ENCODE results near the gene SETDB2. TPM values are rescaled to one million over a fixed set of nuclear protein-coding genes. Genes with fewer than 3 reads are reported as not detected.

Gene SETDB2
- total and polyA plus RNA-seq, 2 of the 13 experiments (the other 11 are each of a cell fraction or from before 2014, with no cell fraction given): 8.1 to 8.7 TPM

DNA sequence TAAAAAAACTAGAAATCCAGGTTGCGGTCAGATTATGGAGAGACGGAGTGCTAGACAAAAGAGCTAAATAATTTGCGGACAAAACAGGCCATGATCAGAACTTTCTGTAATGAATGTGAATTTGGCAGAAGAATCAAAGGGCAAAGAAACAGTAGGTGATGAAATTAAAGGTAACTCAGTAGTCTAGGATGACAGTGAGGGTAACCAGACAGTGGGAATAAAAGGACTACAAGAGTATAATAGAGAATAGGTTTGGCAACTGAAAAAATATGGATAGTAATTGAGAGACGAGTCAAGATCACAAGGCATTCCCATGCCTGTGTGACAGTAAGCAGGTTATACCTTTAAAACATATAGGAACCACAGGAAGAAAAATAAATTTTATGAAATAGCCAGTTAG lies 36.1 kb upstream of the SETDB2 start:
- no peak overlapping the region for H3K27ac ChIP-seq (ENCODE audit: extremely low read length, insufficient read depth, low read length)
- DNase-seq (ENCODE audit: low spot score) (no peak), FAIRE-seq (no peak), ATAC-seq (no peak)
- no TSS peak for BruUV-seq (replicated peaks)
- no peaks in the 10 kb centered on the region for H3K27me3 ChIP-seq (ENCODE audit: control insufficient read depth in 1 of 2, insufficient read depth in 2 of 2, low read length in 2 of 2)
- no peaks in the 10 kb centered on the region for H3K36me3 ChIP-seq (replicated peaks in 1 of 2; ENCODE audit: control insufficient read depth in 1 of 2, insufficient read depth in 2 of 2, low read length in 2 of 2)
- intact Hi-C loops (cut with micrococcal nuclease; ENCODE audit: unreplicated experiment): no loop called here
- no peak overlapping the region for H3K4me3 ChIP-seq (replicated peaks in 1 of 3; ENCODE audit: insufficient read depth in 1 of 3, low read depth in 2 of 3, low read length in 3 of 3)
- in situ Hi-C loops (cut with HindIII; ENCODE audit: extremely low pct_ligation_motif_present, low pct_unique_long_range_greater_than_20kb): no loop called here
- no peak overlapping the region for H3K9ac ChIP-seq (ENCODE audit: insufficient read depth, low read depth, low read length)
- 73% methylated on average over 4 of the region's 4 CpGs for WGBS (ENCODE audit: low lambda C conversion rate)
- H3K9me3 ChIP-seq (ENCODE audit: low read length): no peaks in the 10 kb centered on the region
- H3K79me2 ChIP-seq (ENCODE audit: insufficient read depth, low read length): no peaks in the 10 kb centered on the region
- TF ChIP-seq HCFC1 (IDR thresholded peaks at IDR 0.05; ENCODE audit: low read depth, low read length): no peak
- TF ChIP-seq ISX (CRISPR knock-in tag; conservative IDR thresholded peaks at IDR 0.05): no peak
- H4K20me1 ChIP-seq (ENCODE audit: insufficient read depth, low read length): no peaks in the 10 kb centered on the region
- H3K4me2 ChIP-seq (ENCODE audit: low read depth, low read length): no peak overlapping the region
- ChIA-PET CTCF (ENCODE audit: low intra/inter-chr PET ratio, low total read pairs) (no interaction called here), POLR2A (no interaction called here)
- H3K4me1 ChIP-seq (ENCODE audit: insufficient read depth, low read length): no peaks in the 10 kb centered on the region
- no peak overlapping the region for H2AFZ ChIP-seq (ENCODE audit: low read length)

DNA sequence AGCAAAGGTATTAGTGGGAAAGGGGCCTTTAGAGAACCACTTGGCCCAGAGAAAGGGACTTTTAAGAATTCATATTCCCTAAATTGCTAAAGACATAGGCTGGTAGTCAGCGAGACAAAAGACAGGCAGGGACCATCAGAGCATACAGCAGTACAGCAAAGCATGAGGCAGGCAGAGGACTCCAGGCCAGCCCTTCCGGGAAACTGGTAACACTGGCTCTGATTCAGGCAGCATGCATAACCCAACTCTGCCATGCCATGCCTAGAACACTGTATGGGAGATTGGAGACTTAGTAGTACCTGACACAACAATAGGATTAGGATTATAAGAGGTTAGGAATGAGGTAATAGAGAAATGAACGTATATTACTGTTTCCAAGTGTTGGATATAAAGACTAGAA lies 35.1 kb upstream of the SETDB2 start:
- intact Hi-C loops (cut with micrococcal nuclease; ENCODE audit: unreplicated experiment): no loop called here
- Histone ChIP-seq H4K20me1 (ENCODE audit: insufficient read depth, low read length) (no peaks in the 10 kb centered on the region), H2AFZ (ENCODE audit: low read length) (no peak overlapping the region), H3K27me3 (ENCODE audit: control insufficient read depth in 1 of 2, insufficient read depth in 2 of 2, low read length in 2 of 2) (no peaks in the 10 kb centered on the region), H3K4me1 (ENCODE audit: insufficient read depth, low read length) (no peaks in the 10 kb centered on the region), H3K4me3 (replicated peaks in 1 of 3; ENCODE audit: insufficient read depth in 1 of 3, low read depth in 2 of 3, low read length in 3 of 3) (no peak overlapping the region), H3K9ac (ENCODE audit: insufficient read depth, low read depth, low read length) (no peak overlapping the region), H3K4me2 (ENCODE audit: low read depth, low read length) (no peak overlapping the region), H3K9me3 (ENCODE audit: low read length) (no peaks in the 10 kb centered on the region), H3K79me2 (ENCODE audit: insufficient read depth, low read length) (no peaks in the 10 kb centered on the region), H3K27ac (ENCODE audit: extremely low read length, insufficient read depth, low read length) (no peak overlapping the region), H3K36me3 (replicated peaks in 1 of 2; ENCODE audit: control insufficient read depth in 1 of 2, insufficient read depth in 2 of 2, low read length in 2 of 2) (no peaks in the 10 kb centered on the region)
- no peak for FAIRE-seq
- 79% methylated on average over 3 of the region's 3 CpGs for whole genome bisulfite sequencing (ENCODE audit: low lambda C conversion rate)
- DNase-seq (ENCODE audit: low spot score): no peak
- ChIA-PET CTCF (ENCODE audit: low intra/inter-chr PET ratio, low total read pairs) (no interaction called here), POLR2A (no interaction called here)
- in situ Hi-C loops (cut with HindIII; ENCODE audit: extremely low pct_ligation_motif_present, low pct_unique_long_range_greater_than_20kb): no loop called here
- ATAC-seq: no peak; the same call in 2 of the 3 replicates
- BruUV-seq (replicated peaks): no TSS peak
- TF ChIP-seq, protein P1, sequence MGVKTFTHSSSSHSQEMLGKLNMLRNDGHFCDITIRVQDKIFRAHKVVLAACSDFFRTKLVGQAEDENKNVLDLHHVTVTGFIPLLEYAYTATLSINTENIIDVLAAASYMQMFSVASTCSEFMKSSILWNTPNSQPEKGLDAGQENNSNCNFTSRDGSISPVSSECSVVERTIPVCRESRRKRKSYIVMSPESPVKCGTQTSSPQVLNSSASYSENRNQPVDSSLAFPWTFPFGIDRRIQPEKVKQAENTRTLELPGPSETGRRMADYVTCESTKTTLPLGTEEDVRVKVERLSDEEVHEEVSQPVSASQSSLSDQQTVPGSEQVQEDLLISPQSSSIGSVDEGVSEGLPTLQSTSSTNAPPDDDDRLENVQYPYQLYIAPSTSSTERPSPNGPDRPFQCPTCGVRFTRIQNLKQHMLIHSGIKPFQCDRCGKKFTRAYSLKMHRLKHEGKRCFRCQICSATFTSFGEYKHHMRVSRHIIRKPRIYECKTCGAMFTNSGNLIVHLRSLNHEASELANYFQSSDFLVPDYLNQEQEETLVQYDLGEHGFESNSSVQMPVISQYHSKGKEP (CRISPR knock-in tag; IDR thresholded peaks at IDR 0.05): no peak
- TF ChIP-seq, protein P2, sequence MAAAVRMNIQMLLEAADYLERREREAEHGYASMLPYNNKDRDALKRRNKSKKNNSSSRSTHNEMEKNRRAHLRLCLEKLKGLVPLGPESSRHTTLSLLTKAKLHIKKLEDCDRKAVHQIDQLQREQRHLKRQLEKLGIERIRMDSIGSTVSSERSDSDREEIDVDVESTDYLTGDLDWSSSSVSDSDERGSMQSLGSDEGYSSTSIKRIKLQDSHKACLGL (CRISPR knock-in tag; IDR thresholded peaks at IDR 0.05): no peak
- no peak for TF ChIP-seq KMT2B (CRISPR knock-in tag; IDR thresholded peaks at IDR 0.05)
- no peak for TF ChIP-seq U2AF2 (IDR thresholded peaks at IDR 0.05; ENCODE audit: low read depth, low read length)
- no peak for TF ChIP-seq RXRA (CRISPR knock-in tag; IDR thresholded peaks at IDR 0.05)
- no peak for TF ChIP-seq SP4 (CRISPR knock-in tag; IDR thresholded peaks at IDR 0.05)
- no peak for TF ChIP-seq PHF21A (CRISPR knock-in tag; IDR thresholded peaks at IDR 0.05)
- no peak for TF ChIP-seq RAD51 (IDR thresholded peaks at IDR 0.05; ENCODE audit: borderline replicate concordance)
- no peak for TF ChIP-seq CCDC6 (CRISPR knock-in tag; IDR thresholded peaks at IDR 0.05)
- TF ChIP-seq, protein P3, sequence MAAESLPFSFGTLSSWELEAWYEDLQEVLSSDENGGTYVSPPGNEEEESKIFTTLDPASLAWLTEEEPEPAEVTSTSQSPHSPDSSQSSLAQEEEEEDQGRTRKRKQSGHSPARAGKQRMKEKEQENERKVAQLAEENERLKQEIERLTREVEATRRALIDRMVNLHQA (CRISPR knock-in tag; IDR thresholded peaks at IDR 0.05): no peak
- TF ChIP-seq, protein P4, sequence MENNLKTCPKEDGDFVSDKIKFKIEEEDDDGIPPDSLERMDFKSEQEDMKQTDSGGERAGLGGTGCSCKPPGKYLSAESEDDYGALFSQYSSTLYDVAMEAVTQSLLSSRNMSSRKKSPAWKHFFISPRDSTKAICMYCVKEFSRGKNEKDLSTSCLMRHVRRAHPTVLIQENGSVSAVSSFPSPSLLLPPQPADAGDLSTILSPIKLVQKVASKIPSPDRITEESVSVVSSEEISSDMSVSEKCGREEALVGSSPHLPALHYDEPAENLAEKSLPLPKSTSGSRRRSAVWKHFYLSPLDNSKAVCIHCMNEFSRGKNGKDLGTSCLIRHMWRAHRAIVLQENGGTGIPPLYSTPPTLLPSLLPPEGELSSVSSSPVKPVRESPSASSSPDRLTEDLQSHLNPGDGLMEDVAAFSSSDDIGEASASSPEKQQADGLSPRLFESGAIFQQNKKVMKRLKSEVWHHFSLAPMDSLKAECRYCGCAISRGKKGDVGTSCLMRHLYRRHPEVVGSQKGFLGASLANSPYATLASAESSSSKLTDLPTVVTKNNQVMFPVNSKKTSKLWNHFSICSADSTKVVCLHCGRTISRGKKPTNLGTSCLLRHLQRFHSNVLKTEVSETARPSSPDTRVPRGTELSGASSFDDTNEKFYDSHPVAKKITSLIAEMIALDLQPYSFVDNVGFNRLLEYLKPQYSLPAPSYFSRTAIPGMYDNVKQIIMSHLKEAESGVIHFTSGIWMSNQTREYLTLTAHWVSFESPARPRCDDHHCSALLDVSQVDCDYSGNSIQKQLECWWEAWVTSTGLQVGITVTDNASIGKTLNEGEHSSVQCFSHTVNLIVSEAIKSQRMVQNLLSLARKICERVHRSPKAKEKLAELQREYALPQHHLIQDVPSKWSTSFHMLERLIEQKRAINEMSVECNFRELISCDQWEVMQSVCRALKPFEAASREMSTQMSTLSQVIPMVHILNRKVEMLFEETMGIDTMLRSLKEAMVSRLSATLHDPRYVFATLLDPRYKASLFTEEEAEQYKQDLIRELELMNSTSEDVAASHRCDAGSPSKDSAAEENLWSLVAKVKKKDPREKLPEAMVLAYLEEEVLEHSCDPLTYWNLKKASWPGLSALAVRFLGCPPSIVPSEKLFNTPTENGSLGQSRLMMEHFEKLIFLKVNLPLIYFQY (CRISPR knock-in tag; IDR thresholded peaks at IDR 0.05; ENCODE audit: borderline replicate concordance): no peak
